Right lobe of liver (tissue), 4 donors: ENCODE results near the gene PRKCG.

Experiments
- CTCF ChIP-seq, 4 donors: fragments of 200-600 bp in 3 of 4; fragments of 450-650 bp in 1 of 4; IDR thresholded peaks; one replicate each; pipeline versions ENCODE4 v1.5.1 to v1.8.0; 2016 to 2022; ENCODE audit warnings: antibody characterized with exemption in 4 of 4, mild to moderate bottlenecking in 2 of 4
- POLR2A ChIP-seq: fragments of 450-650 bp; IDR thresholded peaks from one replicate; pipeline ENCODE4 v1.6.1; 2017; ENCODE audit warnings: antibody characterized with exemption, mild to moderate bottlenecking
- donor health status: DM: no; HTN: no; CAD: no.
- donor health status: DM: no; HTN: no; CAD: no.
- donor health status: DM: no; HTN: yes; CAD: no.

DNA sequence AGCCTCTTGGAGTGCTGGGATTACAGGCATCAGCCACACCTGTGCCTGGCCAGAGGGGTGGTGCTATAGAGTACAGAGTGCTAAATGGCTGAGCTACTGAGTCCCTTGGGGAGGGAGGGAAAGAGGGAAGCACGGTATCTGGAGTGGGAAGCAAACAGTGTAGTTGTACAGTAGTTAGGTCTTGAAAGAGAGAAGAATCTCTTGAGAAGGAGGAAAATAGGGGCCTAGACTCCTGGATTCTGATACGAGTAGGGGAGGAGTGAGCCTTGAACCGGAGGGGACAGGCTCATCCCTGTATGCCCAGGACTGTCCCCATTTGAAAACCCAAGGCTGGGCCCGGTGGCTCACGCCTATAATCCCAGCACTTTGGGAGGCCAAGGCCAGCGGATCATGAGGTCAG, 9.2 kb upstream of the PRKCG start:
- no peak for TF ChIP-seq CTCF (IDR thresholded peaks at IDR 0.05)
- no peak for TF ChIP-seq POLR2A
